Vagina (tissue), 2 donors: ENCODE results near the gene BOLA1. TPM values are rescaled to one million over a fixed set of nuclear protein-coding genes. Genes with fewer than 3 reads are reported as not detected.
"Not testable (repeated sequence)": the region's sequence is repeated elsewhere in the genome, so short reads cannot be mapped to it uniquely, and the experiment has no call there.

Source experiments
- DNase-seq, 2 donors: peaks; one replicate each; pipeline ENCODE4 v3.0.0-alpha.2; 2017; ENCODE audit errors: extremely low spot score in 2 of 2
- H3K27ac ChIP-seq: fragments of 200-600 bp; sonication (generic); one replicate; pipeline ENCODE4 v1.5.1; 2019
- H3K27me3 ChIP-seq: fragments of 200-600 bp; sonication (generic); one replicate; pipeline ENCODE4 v1.5.1; 2019
- H3K36me3 ChIP-seq, 2 donors: fragments of 200-600 bp; sonication (generic); one replicate each; pipeline ENCODE4 v1.5.1; 2017 to 2019
- H3K4me1 ChIP-seq: fragments of 200-600 bp; sonication (generic); one replicate; pipeline ENCODE4 v1.5.1; 2019
- H3K4me3 ChIP-seq, 2 donors: fragments of 200-600 bp; sonication (generic); 1 replicate in 1 of 2; 2 replicates in 1 of 2; pipeline ENCODE4 v1.5.1; 2016 to 2019
- H3K9me3 ChIP-seq: fragments of 200-600 bp; sonication (generic); one replicate; pipeline ENCODE4 v1.5.1; 2019
- POLR2A ChIP-seq, 2 donors: fragments of 450-650 bp; IDR thresholded peaks; one replicate each; pipeline ENCODE4 v1.6.1; 2017; ENCODE audit warnings: antibody characterized with exemption in 2 of 2, mild to moderate bottlenecking in 2 of 2, moderate library complexity in 2 of 2
- POLR2AphosphoS5 ChIP-seq, 2 donors: sonication (generic); formaldehyde crosslinking; IDR thresholded peaks; one replicate each; pipeline ENCODE4 v1.9.0; 2017; ENCODE audit warnings: antibody characterized with exemption in 2 of 2, mild to moderate bottlenecking in 2 of 2, low read depth in 1 of 2; ENCODE audit not compliant: insufficient read depth in 1 of 2
- intact Hi-C: fragments of 100-400 bp; cut with DNase I; formaldehyde crosslinking; loops from one replicate; pipeline ENCODE4 v1.15.1; 2023
- total RNA-seq: library from RNA; depleted of rRNA; stranded (reverse); fragments of >200 nt; gene quantifications from one replicate; pipeline ENCODE4 v1.2.3, GENCODE V29; 2016
- TF ChIP-seq, protein P1 (sequence below), 3 experiments: fragments of 450-650 bp in 2 of 3; fragments of 200-600 bp in 1 of 3; sonication (generic) in 1 of 3; IDR thresholded peaks; one replicate each; pipeline ENCODE4 v1.5.1; 2017 to 2019; ENCODE audit warnings: antibody characterized with exemption in 3 of 3, mild to moderate bottlenecking in 2 of 3, moderate library complexity in 2 of 3

The BOLA1 gene
- total RNA-seq, 1 donor from 2014 or later, result 43.0 TPM

DNA sequence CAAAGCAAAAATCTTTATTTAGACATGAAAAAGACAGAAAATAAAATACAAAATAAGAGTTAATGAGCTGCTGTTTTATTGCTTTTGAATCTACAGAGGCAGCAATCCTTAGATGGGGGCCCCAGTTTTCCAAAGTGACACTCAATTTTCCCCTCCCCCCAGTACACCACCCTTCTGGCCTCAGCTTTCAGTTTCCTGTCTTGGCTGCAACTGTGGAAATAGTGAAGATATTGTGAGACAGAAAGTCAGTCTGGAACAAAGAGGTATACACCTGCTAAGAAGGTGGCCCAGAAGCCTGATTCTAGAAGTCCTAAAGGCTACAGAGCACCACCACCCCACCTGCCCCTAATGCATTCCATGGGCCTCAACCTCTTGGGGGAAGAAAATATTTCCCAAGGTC lies 38.4 kb downstream of the BOLA1 start:
- peaks cover 52% of the 10 kb centered on the region for H3K4me1 ChIP-seq
- H3K4me3 ChIP-seq, result no peak overlapping the region
- H3K9me3 ChIP-seq, result no peaks in the 10 kb centered on the region
- DNase-seq, result no peak
- H3K36me3 ChIP-seq, result no peaks in the 10 kb centered on the region
- no peaks in the 10 kb centered on the region for H3K27me3 ChIP-seq
- TF ChIP-seq POLR2A (IDR thresholded peaks at IDR 0.05), result no peak
- TF ChIP-seq POLR2AphosphoS5 (IDR thresholded peaks at IDR 0.05; ENCODE audit: insufficient read depth in 1 of 2, low read depth in 1 of 2), result no peak
- TF ChIP-seq, protein P1, sequence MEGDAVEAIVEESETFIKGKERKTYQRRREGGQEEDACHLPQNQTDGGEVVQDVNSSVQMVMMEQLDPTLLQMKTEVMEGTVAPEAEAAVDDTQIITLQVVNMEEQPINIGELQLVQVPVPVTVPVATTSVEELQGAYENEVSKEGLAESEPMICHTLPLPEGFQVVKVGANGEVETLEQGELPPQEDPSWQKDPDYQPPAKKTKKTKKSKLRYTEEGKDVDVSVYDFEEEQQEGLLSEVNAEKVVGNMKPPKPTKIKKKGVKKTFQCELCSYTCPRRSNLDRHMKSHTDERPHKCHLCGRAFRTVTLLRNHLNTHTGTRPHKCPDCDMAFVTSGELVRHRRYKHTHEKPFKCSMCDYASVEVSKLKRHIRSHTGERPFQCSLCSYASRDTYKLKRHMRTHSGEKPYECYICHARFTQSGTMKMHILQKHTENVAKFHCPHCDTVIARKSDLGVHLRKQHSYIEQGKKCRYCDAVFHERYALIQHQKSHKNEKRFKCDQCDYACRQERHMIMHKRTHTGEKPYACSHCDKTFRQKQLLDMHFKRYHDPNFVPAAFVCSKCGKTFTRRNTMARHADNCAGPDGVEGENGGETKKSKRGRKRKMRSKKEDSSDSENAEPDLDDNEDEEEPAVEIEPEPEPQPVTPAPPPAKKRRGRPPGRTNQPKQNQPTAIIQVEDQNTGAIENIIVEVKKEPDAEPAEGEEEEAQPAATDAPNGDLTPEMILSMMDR (IDR thresholded peaks at IDR 0.05), result no peak
- intact Hi-C loops, result no loop called here
- H3K27ac ChIP-seq, result peak overlapping the region; percentile 93

DNA sequence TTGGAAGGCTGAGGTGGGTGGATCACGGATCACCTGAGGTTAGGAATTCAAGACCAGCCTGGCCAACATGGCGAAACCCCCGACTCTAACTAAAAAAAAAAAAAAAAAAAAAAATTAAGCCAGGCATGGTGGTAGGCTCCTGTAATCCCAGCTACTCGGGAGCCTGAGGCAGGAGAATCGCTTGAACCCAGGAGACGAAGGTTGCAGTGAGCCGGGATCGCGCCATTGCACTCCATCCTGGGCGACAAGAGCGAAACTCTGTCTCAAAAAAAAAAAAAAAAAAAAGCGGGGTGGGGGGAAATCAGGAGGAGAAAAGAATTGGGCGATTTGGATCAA lies 39.3 kb downstream of the BOLA1 start:
- intact Hi-C loops, H3K9me3 ChIP-seq, H3K27me3 ChIP-seq, H3K36me3 ChIP-seq, DNase-seq: not testable (repeated sequence)
- Histone ChIP-seq H3K27ac (peak overlapping the region; percentile 93), H3K4me1 (peaks cover 52% of the 10 kb centered on the region), H3K4me3 (peak overlapping the region; percentile 7 to 20)

DNA sequence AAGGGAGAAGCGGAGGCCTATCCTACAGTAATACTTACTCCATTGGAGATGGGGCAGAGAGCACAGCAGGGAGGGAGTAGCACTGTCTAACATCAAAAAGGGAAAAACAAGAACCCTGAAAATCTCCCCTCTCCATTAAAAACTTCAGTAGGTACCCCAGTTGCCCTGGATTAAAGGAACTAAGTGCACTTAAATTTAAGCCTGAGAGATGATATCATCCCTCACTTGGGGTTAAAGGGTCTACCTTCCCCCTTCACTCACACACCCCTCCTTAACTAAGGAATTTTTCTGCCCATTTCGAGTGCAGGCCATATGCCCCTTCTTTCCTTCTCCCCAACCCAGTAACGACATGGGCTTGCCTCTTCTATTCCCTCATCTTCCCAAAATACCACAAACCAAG lies 41.1 kb downstream of the BOLA1 start:
- H3K27ac ChIP-seq, result peak overlapping the region; percentile 93
- H3K4me1 ChIP-seq, result peaks cover 39% of the 10 kb centered on the region

DNA sequence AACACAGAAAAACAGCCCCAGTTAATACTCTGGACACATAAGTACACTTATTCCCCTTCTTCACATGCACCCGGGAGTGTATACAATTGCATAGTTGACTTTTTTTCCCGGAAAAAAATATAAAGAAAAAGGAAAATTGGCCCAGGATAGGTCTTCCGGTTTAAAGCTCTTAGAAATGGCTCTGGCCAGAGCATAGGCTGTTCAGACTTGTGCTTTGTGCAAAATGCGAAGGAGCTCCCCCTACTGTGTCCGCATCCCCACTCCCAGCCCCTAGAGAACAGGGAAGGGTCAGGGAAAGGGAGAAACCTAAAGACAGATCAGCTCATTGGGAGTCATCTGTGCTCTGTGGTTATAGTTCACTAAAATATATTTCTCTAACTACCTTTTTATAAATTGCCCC lies 42.8 kb downstream of the BOLA1 start:
- H3K27me3 ChIP-seq, result no peaks in the 10 kb centered on the region
- no peak for DNase-seq
- TF ChIP-seq, protein P1 (IDR thresholded peaks at IDR 0.05), result no peak
- TF ChIP-seq POLR2AphosphoS5 (IDR thresholded peaks at IDR 0.05; ENCODE audit: insufficient read depth in 1 of 2, low read depth in 1 of 2) (no peak), POLR2A (IDR thresholded peaks at IDR 0.05) (no peak)
- peak overlapping the region; percentile 43 for H3K27ac ChIP-seq
- intact Hi-C loops, result no loop called here
- peaks cover 26% of the 10 kb centered on the region for H3K4me1 ChIP-seq
- H3K4me3 ChIP-seq, result no peak overlapping the region
- H3K9me3 ChIP-seq, result no peaks in the 10 kb centered on the region
- H3K36me3 ChIP-seq, result peaks cover 0 to 31% of the 10 kb centered on the region in 2 donors

More for the DNA sequence above, 41.1 kb downstream of the BOLA1 start:
- TF ChIP-seq POLR2AphosphoS5 (IDR thresholded peaks at IDR 0.05; ENCODE audit: insufficient read depth in 1 of 2, low read depth in 1 of 2), result no peak
- TF ChIP-seq, protein P1 (IDR thresholded peaks at IDR 0.05), result no peak
- Histone ChIP-seq H3K27me3 (no peaks in the 10 kb centered on the region), H3K4me3 (no peak overlapping the region), H3K9me3 (no peaks in the 10 kb centered on the region), H3K36me3 (peaks cover 0 to 15% of the 10 kb centered on the region in 2 donors)
- intact Hi-C loops, result no loop called here
- DNase-seq, result no peak

DNA sequence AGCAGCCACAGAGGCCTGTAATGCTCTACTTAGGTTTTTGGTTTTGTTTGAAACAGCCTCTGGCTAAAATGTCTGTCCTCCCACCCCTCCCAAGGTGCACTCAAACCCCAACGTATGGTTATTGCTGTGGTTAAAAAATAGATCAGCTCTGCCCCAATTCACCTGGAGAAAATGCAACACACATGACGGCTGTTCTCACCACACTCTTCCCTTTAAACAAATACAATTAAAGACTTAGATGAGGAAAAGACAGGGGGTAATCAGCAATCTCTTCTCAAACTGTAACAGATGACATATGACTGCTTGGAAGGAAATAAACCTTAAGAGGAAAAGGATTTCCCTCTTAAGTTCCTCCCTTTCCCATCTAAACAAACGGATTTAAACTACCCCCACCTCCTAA lies 43.5 kb downstream of the BOLA1 start:
- Histone ChIP-seq H3K4me1 (peaks cover 19% of the 10 kb centered on the region), H3K4me3 (no peak overlapping the region), H3K27ac (peak overlapping the region; percentile 43), H3K9me3 (no peaks in the 10 kb centered on the region), H3K27me3 (no peaks in the 10 kb centered on the region), H3K36me3 (peaks cover 0 to 36% of the 10 kb centered on the region in 2 donors)
- TF ChIP-seq, protein P1 (IDR thresholded peaks at IDR 0.05), result no peak
- TF ChIP-seq POLR2A (IDR thresholded peaks at IDR 0.05), result no peak
- no peak for TF ChIP-seq POLR2AphosphoS5 (IDR thresholded peaks at IDR 0.05; ENCODE audit: insufficient read depth in 1 of 2, low read depth in 1 of 2)
- intact Hi-C loops, result no loop called here
- no peak for DNase-seq

DNA sequence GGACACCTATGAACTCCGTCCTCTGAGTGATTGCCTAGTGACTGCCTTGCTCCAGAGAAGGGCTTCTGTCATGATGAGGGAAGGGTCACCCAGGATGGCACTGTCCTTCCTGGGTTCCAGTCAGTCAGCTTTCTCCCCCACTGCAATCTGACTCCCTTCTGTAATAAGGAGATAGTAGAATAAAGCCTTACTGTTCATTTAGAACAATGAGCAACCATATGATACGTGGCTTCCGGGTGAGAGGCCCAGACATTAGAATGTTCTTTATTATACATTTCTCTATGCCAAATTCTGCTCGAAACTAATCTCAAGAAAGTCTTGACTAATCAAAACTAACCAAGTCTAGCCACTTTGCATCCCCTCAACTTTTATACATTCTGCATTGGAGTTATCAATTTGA lies 45.8 kb downstream of the BOLA1 start:
- TF ChIP-seq POLR2AphosphoS5 (IDR thresholded peaks at IDR 0.05; ENCODE audit: insufficient read depth in 1 of 2, low read depth in 1 of 2) (no peak), POLR2A (IDR thresholded peaks at IDR 0.05) (no peak)
- TF ChIP-seq, protein P1 (IDR thresholded peaks at IDR 0.05), result no peak
- H3K4me1 ChIP-seq, result peaks cover 5% of the 10 kb centered on the region
- H3K4me3 ChIP-seq, result no peak overlapping the region
- DNase-seq, result no peak
- H3K36me3 ChIP-seq, result peaks cover 0 to 46% of the 10 kb centered on the region in 2 donors
- H3K27ac ChIP-seq, result no peak overlapping the region
- H3K27me3 ChIP-seq, result no peaks in the 10 kb centered on the region
- H3K9me3 ChIP-seq, result no peaks in the 10 kb centered on the region
- intact Hi-C loops, result no loop called here
